SK-N-SH (cell line): Measurements from ENCODE around the gene HUS1B. TPM values are rescaled to one million over a fixed set of nuclear protein-coding genes. Genes with fewer than 3 reads are reported as not detected.

Experiments
- CTCF ChIA-PET: fragments of 300-600, 350-600 bp; formaldehyde crosslinking; extraction: SDS; loops from one replicate; lab custom pipeline; 2021; lab: Yijun Ruan, JAX
- POLR2A ChIA-PET: fragments of 350-600 bp; sonication (Branson Sonifier 250); formaldehyde crosslinking; extraction: SDS; loops from one replicate; lab custom pipeline; 2020; ENCODE audit warnings: antibody characterized with exemption, inconsistent platforms; lab: Yijun Ruan, JAX
- DNase-seq: peaks from one replicate; pipeline ENCODE4 v3.0.0; 2012
- H2AFZ ChIP-seq: fragments of 200-600 bp; sonication (generic); 2 replicates; pipeline ENCODE4 v1.8.1; 2016; ENCODE audit warnings: antibody characterized with exemption, mild to moderate bottlenecking, low read depth
- H3F3A ChIP-seq: fragments of 200-600 bp; sonication (generic); replicated peaks from 2 replicates; pipeline ENCODE3; 2016; ENCODE audit warnings: antibody characterized with exemption, mild to moderate bottlenecking; ENCODE audit not compliant: insufficient read depth
- H3K27ac ChIP-seq, 2 experiments: fragments of 200-500 bp in 1 of 2; fragments of 200-600 bp in 1 of 2; sonication (Bioruptor generic) in 1 of 2; sonication (generic), shearing (Covaris generic) in 1 of 2; 2 replicates each; pipeline versions ENCODE4 v1.5.1 to v1.6.1; 2014 to 2016; ENCODE audit warnings: low read depth in 2 of 2, inconsistent platforms in 1 of 2, low read length in 1 of 2, mild to moderate bottlenecking in 1 of 2, mixed read lengths in 1 of 2
- H3K27me3 ChIP-seq: fragments of 200-600 bp; sonication (generic), shearing (Covaris generic); 2 replicates; pipeline ENCODE4 v1.6.1; 2016; ENCODE audit warnings: mixed run types; ENCODE audit not compliant: insufficient read depth
- H3K36me3 ChIP-seq, 2 experiments: fragments of 200-500 bp in 1 of 2; fragments of 200-600 bp in 1 of 2; sonication (Bioruptor generic) in 1 of 2; sonication (generic) in 1 of 2; replicated peaks in 1 of 2; 2 replicates each; pipeline versions ENCODE3 to v1.5.1; 2014 to 2016; ENCODE audit warnings: low read length in 1 of 2, mild to moderate bottlenecking in 1 of 2; ENCODE audit not compliant: insufficient read depth in 2 of 2, control insufficient read depth in 1 of 2
- H3K4me1 ChIP-seq, 2 experiments: fragments of 200-500 bp in 1 of 2; fragments of 200-600 bp in 1 of 2; sonication (Bioruptor generic) in 1 of 2; sonication (generic), shearing (Covaris generic) in 1 of 2; 2 replicates each; pipeline versions ENCODE4 v1.5.1 to v1.6.1; 2014 to 2016; ENCODE audit warnings: low read depth in 1 of 2, low read length in 1 of 2, mixed run types in 1 of 2; ENCODE audit not compliant: insufficient read depth in 2 of 2, control insufficient read depth in 1 of 2
- H3K4me2 ChIP-seq: fragments of 200-600 bp; sonication (generic), shearing (Covaris generic); 2 replicates; pipeline ENCODE4 v1.6.1; 2017; ENCODE audit warnings: mixed run types
- H3K4me3 ChIP-seq, 2 experiments: fragments of 200-500 bp in 1 of 2; fragments of 200-600 bp in 1 of 2; sonication (Bioruptor generic) in 1 of 2; sonication (generic), shearing (Covaris generic) in 1 of 2; 2 replicates each; pipeline versions ENCODE4 v1.5.1 to v1.8.1; 2014 to 2016; ENCODE audit warnings: low read depth in 2 of 2, inconsistent platforms in 1 of 2, low read length in 1 of 2, mild to moderate bottlenecking in 1 of 2, mixed read lengths in 1 of 2, moderate library complexity in 1 of 2
- H3K79me2 ChIP-seq: fragments of 200-600 bp; sonication (generic); 2 replicates; pipeline ENCODE4 v1.8.1; 2017; ENCODE audit warnings: mild to moderate bottlenecking; ENCODE audit not compliant: insufficient read depth
- H3K9ac ChIP-seq: fragments of 200-600 bp; sonication (generic); 2 replicates; pipeline ENCODE4 v1.6.1; 2017; ENCODE audit warnings: mixed run types
- H3K9me2 ChIP-seq: fragments of 200-600 bp; sonication (generic); 2 replicates; pipeline ENCODE4 v1.6.1; 2017; ENCODE audit warnings: mixed run types
- H3K9me3 ChIP-seq: fragments of 200-600 bp; sonication (generic); 2 replicates; pipeline ENCODE4 v1.6.1; 2017; ENCODE audit warnings: mixed run types, mild to moderate bottlenecking, moderate library complexity
- H4K20me1 ChIP-seq: fragments of 200-600 bp; sonication (generic); 2 replicates; pipeline ENCODE4 v1.6.1; 2017; ENCODE audit warnings: mild to moderate bottlenecking, mixed run types; ENCODE audit not compliant: insufficient read depth
- CHD2 ChIP-seq: fragments of 150-350 bp; IDR thresholded peaks from 2 replicates; pipeline ENCODE4 v1.6.1; 2018; ENCODE audit warnings: low read length; ENCODE audit not compliant: partially characterized antibody
- ELF1 ChIP-seq: IDR thresholded peaks from 2 replicates; pipeline ENCODE4 v1.4.0; 2012
- EP300 ChIP-seq, 2 experiments: IDR thresholded peaks; 2 replicates each; pipeline versions ENCODE4 v1.4.0 to v1.6.1; 2012; ENCODE audit warnings: borderline replicate concordance in 1 of 2, low read depth in 1 of 2, low read length in 1 of 2
- EZH2phosphoT487 ChIP-seq: fragments of 200-600 bp; sonication (generic); IDR thresholded peaks from 2 replicates; pipeline ENCODE4 v1.6.1; 2017; ENCODE audit warnings: low read depth, mixed run types, mild to moderate bottlenecking, antibody characterized with exemption, moderate library complexity, borderline replicate concordance
- FOSL2 ChIP-seq: IDR thresholded peaks from 2 replicates; pipeline ENCODE4 v1.4.0; 2012; ENCODE audit warnings: low read depth, mild to moderate bottlenecking, moderate library complexity, borderline replicate concordance
- FOXJ3 ChIP-seq: sonication (generic); formaldehyde crosslinking; IDR thresholded peaks from 2 replicates; pipeline ENCODE4 v1.5.1; 2020; ENCODE audit warnings: mild to moderate bottlenecking, missing genetic modification reagents
- GABPA ChIP-seq: IDR thresholded peaks from 2 replicates; pipeline ENCODE4 v1.4.0; 2012; ENCODE audit warnings: low read depth, mild to moderate bottlenecking
- GATA2 ChIP-seq: sonication (generic); formaldehyde crosslinking; IDR thresholded peaks from 2 replicates; pipeline ENCODE4 v1.5.0; 2020; ENCODE audit warnings: mild to moderate bottlenecking, missing genetic modification reagents
- JUND ChIP-seq: IDR thresholded peaks from 2 replicates; pipeline ENCODE4 v1.4.0; 2012
- MEF2A ChIP-seq: IDR thresholded peaks from 2 replicates; pipeline ENCODE4 v1.4.0; 2012; ENCODE audit warnings: low read depth, borderline replicate concordance
- MXI1 ChIP-seq: IDR thresholded peaks from 2 replicates; pipeline ENCODE4 v1.6.1; 2012; ENCODE audit warnings: mild to moderate bottlenecking, low read depth, low read length, improper control_type of control experiment
- NFIC ChIP-seq: IDR thresholded peaks from 2 replicates; pipeline ENCODE4 v1.4.0; 2012; ENCODE audit warnings: borderline replicate concordance
- NRF1 ChIP-seq: IDR thresholded peaks from 2 replicates; pipeline ENCODE4 v1.6.1; 2012; ENCODE audit warnings: low read depth, mild to moderate bottlenecking, low read length
- POLR2AphosphoS5 ChIP-seq: IDR thresholded peaks from 2 replicates; pipeline ENCODE4 v1.6.1; 2012; ENCODE audit warnings: low read depth, low read length
- SMC3 ChIP-seq: IDR thresholded peaks from 2 replicates; pipeline ENCODE4 v1.6.1; 2012; ENCODE audit warnings: low read depth, low read length, improper control_type of control experiment
- TAF1 ChIP-seq: IDR thresholded peaks from 2 replicates; pipeline ENCODE4 v1.6.1; 2012; ENCODE audit warnings: low read depth, mild to moderate bottlenecking, low read length, moderate library complexity, borderline replicate concordance
- TEAD4 ChIP-seq: IDR thresholded peaks from 2 replicates; pipeline ENCODE4 v1.4.0; 2012; ENCODE audit warnings: mild to moderate bottlenecking, borderline replicate concordance; ENCODE audit not compliant: insufficient read depth
- WGBS: methylation state at CpG from one replicate; pipeline ENCODE4 v1.1.6; 2017; ENCODE audit warnings: low lambda C conversion rate; 5-methylcytosine and 5-hydroxymethylcytosine counted together
- polyA plus RNA-seq, 3 experiments: library from polyadenylated mRNA; depleted of rRNA; stranded (reverse); fragments of >200 nt; gene quantifications; 2 replicates each; pipeline ENCODE4 v1.2.3, GENCODE V29; 2012
- TF ChIP-seq, protein P1 (sequence below): IDR thresholded peaks from 2 replicates; pipeline ENCODE4 v1.4.0; 2012; ENCODE audit warnings: low read depth, borderline replicate concordance
- TF ChIP-seq, protein P2 (sequence below): IDR thresholded peaks from 2 replicates; pipeline ENCODE4 v1.4.0; 2012; ENCODE audit warnings: low read depth, borderline replicate concordance

The HUS1B gene
- polyA plus RNA-seq, 1 of the 3 experiments (the other 2 are of a cell fraction) = 0.30 TPM

DNA sequence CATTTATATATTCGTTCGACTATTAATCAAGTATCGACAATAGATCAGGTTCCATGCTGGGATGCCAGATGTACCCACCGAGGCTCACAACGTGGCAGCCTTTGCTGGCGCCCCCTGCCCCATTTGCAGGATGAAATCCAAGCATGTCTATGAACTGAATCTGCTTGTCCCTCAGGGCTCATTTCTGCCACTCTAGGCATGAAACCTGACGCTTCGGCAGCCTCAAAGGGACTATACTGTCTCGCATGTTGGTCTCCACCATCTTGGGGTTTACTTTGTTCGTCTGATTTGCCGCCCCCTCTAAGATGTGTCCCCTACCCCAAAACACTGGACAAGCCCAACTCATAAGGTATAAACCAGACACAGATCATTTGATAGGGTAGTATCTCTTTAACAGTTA, 36.7 kb downstream of the HUS1B start:
- no peaks in the 10 kb centered on the region for H3K27me3 ChIP-seq
- no peak for DNase-seq
- H3K36me3 ChIP-seq = peaks cover 11 to 22% of the 10 kb centered on the region in 2 experiments
- no peaks in the 10 kb centered on the region for H3K79me2 ChIP-seq
- no peak overlapping the region for H2AFZ ChIP-seq
- CTCF ChIA-PET = interaction anchor here (0.6 to 1.5 kb wide), 3 partner anchors 27 to 34 kb away, joined by 3 read pairs; no protein-coding TSS in a partner anchor
- POLR2A ChIA-PET = no interaction called here
- no peak overlapping the region for H3K4me3 ChIP-seq
- TF ChIP-seq ELF1 (no peak), FOXJ3 (no peak), POLR2AphosphoS5 (no peak), JUND (no peak), EP300 (IDR thresholded peaks at IDR 0.05; ENCODE audit: borderline replicate concordance in 1 of 2, low read depth in 1 of 2, low read length in 1 of 2) (no peak)
- TF ChIP-seq, protein P1, sequence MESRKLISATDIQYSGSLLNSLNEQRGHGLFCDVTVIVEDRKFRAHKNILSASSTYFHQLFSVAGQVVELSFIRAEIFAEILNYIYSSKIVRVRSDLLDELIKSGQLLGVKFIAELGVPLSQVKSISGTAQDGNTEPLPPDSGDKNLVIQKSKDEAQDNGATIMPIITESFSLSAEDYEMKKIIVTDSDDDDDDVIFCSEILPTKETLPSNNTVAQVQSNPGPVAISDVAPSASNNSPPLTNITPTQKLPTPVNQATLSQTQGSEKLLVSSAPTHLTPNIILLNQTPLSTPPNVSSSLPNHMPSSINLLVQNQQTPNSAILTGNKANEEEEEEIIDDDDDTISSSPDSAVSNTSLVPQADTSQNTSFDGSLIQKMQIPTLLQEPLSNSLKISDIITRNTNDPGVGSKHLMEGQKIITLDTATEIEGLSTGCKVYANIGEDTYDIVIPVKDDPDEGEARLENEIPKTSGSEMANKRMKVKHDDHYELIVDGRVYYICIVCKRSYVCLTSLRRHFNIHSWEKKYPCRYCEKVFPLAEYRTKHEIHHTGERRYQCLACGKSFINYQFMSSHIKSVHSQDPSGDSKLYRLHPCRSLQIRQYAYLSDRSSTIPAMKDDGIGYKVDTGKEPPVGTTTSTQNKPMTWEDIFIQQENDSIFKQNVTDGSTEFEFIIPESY = no peak
- TF ChIP-seq, protein P2, sequence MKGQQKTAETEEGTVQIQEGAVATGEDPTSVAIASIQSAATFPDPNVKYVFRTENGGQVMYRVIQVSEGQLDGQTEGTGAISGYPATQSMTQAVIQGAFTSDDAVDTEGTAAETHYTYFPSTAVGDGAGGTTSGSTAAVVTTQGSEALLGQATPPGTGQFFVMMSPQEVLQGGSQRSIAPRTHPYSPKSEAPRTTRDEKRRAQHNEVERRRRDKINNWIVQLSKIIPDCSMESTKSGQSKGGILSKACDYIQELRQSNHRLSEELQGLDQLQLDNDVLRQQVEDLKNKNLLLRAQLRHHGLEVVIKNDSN = no peak
- TF ChIP-seq, all 33 proteins: peak for 0
- Histone ChIP-seq H3K9me3 (no peaks in the 10 kb centered on the region), H3K4me1 (no peaks in the 10 kb centered on the region; a peak in 1 of 4 replicates), H3F3A (no peaks in the 10 kb centered on the region), H3K9me2 (no peaks in the 10 kb centered on the region), H3K27ac (no peak overlapping the region), H4K20me1 (no peaks in the 10 kb centered on the region), H3K4me2 (no peak overlapping the region), H3K9ac (no peak overlapping the region)
- WGBS = 96% methylated on average over 11 of the region's 11 CpGs

DNA sequence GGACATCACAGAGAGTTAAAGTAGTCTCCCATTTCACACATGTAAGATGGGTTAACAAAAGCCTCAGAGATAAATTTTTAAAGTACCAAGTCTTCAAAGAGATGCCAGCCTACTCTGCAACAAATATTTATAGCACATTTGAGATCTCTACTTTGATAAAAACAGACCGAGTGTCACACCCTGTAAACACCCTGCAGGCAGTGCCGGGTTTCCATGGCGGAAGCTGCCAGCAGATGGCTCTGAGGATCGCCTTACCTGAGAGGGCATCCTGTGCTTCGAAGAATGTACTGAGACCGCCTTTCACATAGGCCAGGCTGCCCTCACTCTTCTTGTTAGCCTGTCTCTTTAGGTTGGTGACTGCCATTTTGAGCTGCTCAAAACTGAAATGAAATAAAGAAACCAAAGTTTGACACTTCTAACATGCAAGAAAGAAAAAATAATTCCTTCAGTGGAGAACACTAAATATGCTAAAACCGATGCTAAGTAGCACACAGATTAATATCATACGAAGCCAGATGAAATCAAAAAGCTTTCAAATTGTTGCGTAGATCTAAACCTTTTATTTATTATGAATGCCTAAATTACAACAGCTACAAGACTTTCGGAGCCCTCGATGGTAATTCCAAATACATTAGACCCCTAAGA, 39.3 kb downstream of the HUS1B start:
- WGBS = 94% methylated on average over 11 of the region's 11 CpGs
- H4K20me1 ChIP-seq = no peaks in the 10 kb centered on the region
- no peaks in the 10 kb centered on the region; a peak in 1 of 4 replicates for H3K4me1 ChIP-seq
- peak; percentile 21 for DNase-seq
- H3F3A ChIP-seq = no peaks in the 10 kb centered on the region
- H2AFZ ChIP-seq = no peak overlapping the region
- ChIA-PET CTCF (interaction anchor here (0.8 to 2.0 kb wide), 6 partner anchors 11 to 1736 kb away, joined by 3 to 6 read pairs (median 4); no protein-coding TSS in a partner anchor), POLR2A (no interaction called here)
- peaks cover 14% of the 10 kb centered on the region in 2 experiments for H3K36me3 ChIP-seq
- H3K9ac ChIP-seq = no peak overlapping the region
- no peaks in the 10 kb centered on the region for H3K79me2 ChIP-seq
- no peaks in the 10 kb centered on the region for H3K9me3 ChIP-seq
- H3K4me3 ChIP-seq = no peak overlapping the region
- H3K4me2 ChIP-seq = no peak overlapping the region
- no peaks in the 10 kb centered on the region for H3K27me3 ChIP-seq
- no peaks in the 10 kb centered on the region for H3K9me2 ChIP-seq
- H3K27ac ChIP-seq = no peak overlapping the region
- TF ChIP-seq EZH2phosphoT487 (no peak), MEF2A (no peak), GATA2 (no peak), SMC3 (no peak), TEAD4 (no peak), CHD2 (no peak), TAF1 (no peak), NFIC (no peak), MXI1 (no peak), FOXJ3 (no peak), NRF1 (no peak), GABPA (no peak), FOSL2 (no peak)
- TF ChIP-seq, protein P1 = no peak
- TF ChIP-seq, protein P2 = no peak
